Smooth muscle cell (in vitro differentiated cells): ENCODE results near the gene OR14K1. TPM values are rescaled to one million over a fixed set of nuclear protein-coding genes. Genes with fewer than 3 reads are reported as not detected.
"Not testable (repeated sequence)": the region's sequence is repeated elsewhere in the genome, so short reads cannot be mapped to it uniquely, and the experiment has no call there.

Experiments
- DNase-seq: peaks from one replicate; lab custom pipeline; 2025; ENCODE audit not compliant: unreplicated experiment; lab: John Stamatoyannopoulos, UW
- H2AFZ ChIP-seq: fragments of 200-600 bp; sonication (generic); 2 replicates; pipeline ENCODE4 v1.6.0; 2016; ENCODE audit warnings: antibody characterized with exemption, low read depth, mild to moderate bottlenecking
- H3F3A ChIP-seq: fragments of 200-600 bp; sonication (generic); 2 replicates; pipeline ENCODE4 v1.6.0; 2017; ENCODE audit warnings: antibody characterized with exemption, low read depth
- H3K27ac ChIP-seq: fragments of 200-600 bp; sonication (generic); 2 replicates; pipeline ENCODE4 v1.5.1; 2016; ENCODE audit warnings: low read depth, mild to moderate bottlenecking
- H3K27me3 ChIP-seq: fragments of 200-600 bp; sonication (generic); 2 replicates; pipeline ENCODE4 v1.6.1; 2016; ENCODE audit warnings: low read depth, mild to moderate bottlenecking
- H3K36me3 ChIP-seq: fragments of 200-600 bp; sonication (generic); 2 replicates; pipeline ENCODE4 v1.5.1; 2016; ENCODE audit warnings: low read depth
- H3K4me1 ChIP-seq: fragments of 200-600 bp; sonication (generic); 2 replicates; pipeline ENCODE4 v1.5.1; 2016; ENCODE audit warnings: low read depth
- H3K4me2 ChIP-seq: fragments of 200-600 bp; sonication (generic); 2 replicates; pipeline ENCODE4 v1.6.0; 2016; ENCODE audit warnings: mild to moderate bottlenecking
- H3K4me3 ChIP-seq: fragments of 200-600 bp; sonication (generic); 2 replicates; pipeline ENCODE4 v1.5.1; 2016; ENCODE audit warnings: mild to moderate bottlenecking
- H3K79me2 ChIP-seq: fragments of 200-600 bp; sonication (generic); 2 replicates; pipeline ENCODE4 v1.6.0; 2016; ENCODE audit warnings: low read depth, mild to moderate bottlenecking
- H3K9ac ChIP-seq: fragments of 200-600 bp; sonication (generic); 2 replicates; pipeline ENCODE4 v1.6.0; 2016; ENCODE audit warnings: low read depth
- H3K9me3 ChIP-seq: fragments of 200-600 bp; sonication (generic); replicated peaks from 2 replicates; pipeline ENCODE4 v1.5.1; 2016; ENCODE audit warnings: low read depth
- H4K20me1 ChIP-seq: fragments of 200-600 bp; sonication (generic); 2 replicates; pipeline ENCODE4 v1.6.0; 2016; ENCODE audit warnings: low read depth
- WGBS: methylation state at CpG from one replicate; pipeline ENCODE4 v1.1.7; 2016; ENCODE audit warnings: low lambda C conversion rate; 5-methylcytosine and 5-hydroxymethylcytosine counted together
- polyA plus RNA-seq: library from polyadenylated mRNA; unstranded; fragments of >200 nt; fragmentation: Nextera tagmentation; extraction: Ambion mirVana; gene quantifications from 2 replicates; pipeline ENCODE4 v1.2.1, GENCODE V29; 2016
- total RNA-seq: library from RNA; depleted of rRNA; stranded (reverse); fragments of >200 nt; gene quantifications from 2 replicates; pipeline ENCODE4 v1.2.3, GENCODE V29; 2014
- TF ChIP-seq, protein P1 (sequence below): fragments of 200-600 bp; sonication (generic); IDR thresholded peaks from 2 replicates; pipeline ENCODE4 v1.5.1; 2017; ENCODE audit warnings: borderline replicate concordance, mild to moderate bottlenecking, antibody characterized with exemption; ENCODE audit not compliant: insufficient read depth, poor library complexity, severe bottlenecking

OR14K1 gene
- total and polyA plus RNA-seq, 2 experiments from 2014 or later = not detected

DNA sequence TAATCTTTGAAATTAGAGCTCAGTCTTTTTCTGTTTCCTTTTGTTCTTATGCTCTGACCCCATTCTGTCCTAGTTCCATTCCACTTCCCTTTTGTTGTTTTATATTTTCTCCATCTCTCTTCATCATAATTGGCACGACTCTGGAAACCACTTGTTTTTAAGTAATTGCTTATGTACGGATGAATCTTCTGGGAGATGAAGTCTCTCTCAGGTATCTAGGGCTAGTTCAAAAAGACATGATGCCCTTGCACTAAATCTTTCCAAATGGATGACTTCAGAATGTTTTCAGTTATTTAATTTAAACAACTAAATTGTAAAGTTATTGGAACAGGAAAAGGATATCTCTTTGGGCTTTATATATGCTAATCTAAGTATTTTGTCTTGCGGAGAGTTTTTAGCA is 21.9 kb upstream of the OR14K1 start, which contains the start of gene OR6F1:
Gene OR6F1, minus strand, starts transcription at position 101 of the 400 bp plus-strand sequence. CDS start 3,891 bp downstream, outside the sequence.
- 78% methylated on average over 3 of the region's 3 CpGs for WGBS
- Histone ChIP-seq H3K36me3 (no peaks in the 10 kb centered on the region), H2AFZ (no peak within 1 kb of the TSS), H3F3A (no peaks in the 10 kb centered on the region), H3K4me2 (no peak within 1 kb of the TSS), H3K27ac (no peak within 1 kb of the TSS), H3K27me3 (no peaks in the 10 kb centered on the region), H4K20me1 (no peaks in the 10 kb centered on the region), H3K4me3 (no peak within 1 kb of the TSS), H3K79me2 (no peaks in the 10 kb centered on the region), H3K4me1 (no peaks in the 10 kb centered on the region), H3K9ac (no peak within 1 kb of the TSS), H3K9me3 (peaks cover 12% of the 10 kb centered on the region)
- TF ChIP-seq, protein P1, sequence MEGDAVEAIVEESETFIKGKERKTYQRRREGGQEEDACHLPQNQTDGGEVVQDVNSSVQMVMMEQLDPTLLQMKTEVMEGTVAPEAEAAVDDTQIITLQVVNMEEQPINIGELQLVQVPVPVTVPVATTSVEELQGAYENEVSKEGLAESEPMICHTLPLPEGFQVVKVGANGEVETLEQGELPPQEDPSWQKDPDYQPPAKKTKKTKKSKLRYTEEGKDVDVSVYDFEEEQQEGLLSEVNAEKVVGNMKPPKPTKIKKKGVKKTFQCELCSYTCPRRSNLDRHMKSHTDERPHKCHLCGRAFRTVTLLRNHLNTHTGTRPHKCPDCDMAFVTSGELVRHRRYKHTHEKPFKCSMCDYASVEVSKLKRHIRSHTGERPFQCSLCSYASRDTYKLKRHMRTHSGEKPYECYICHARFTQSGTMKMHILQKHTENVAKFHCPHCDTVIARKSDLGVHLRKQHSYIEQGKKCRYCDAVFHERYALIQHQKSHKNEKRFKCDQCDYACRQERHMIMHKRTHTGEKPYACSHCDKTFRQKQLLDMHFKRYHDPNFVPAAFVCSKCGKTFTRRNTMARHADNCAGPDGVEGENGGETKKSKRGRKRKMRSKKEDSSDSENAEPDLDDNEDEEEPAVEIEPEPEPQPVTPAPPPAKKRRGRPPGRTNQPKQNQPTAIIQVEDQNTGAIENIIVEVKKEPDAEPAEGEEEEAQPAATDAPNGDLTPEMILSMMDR = no peak
- DNase-seq = no peak

DNA sequence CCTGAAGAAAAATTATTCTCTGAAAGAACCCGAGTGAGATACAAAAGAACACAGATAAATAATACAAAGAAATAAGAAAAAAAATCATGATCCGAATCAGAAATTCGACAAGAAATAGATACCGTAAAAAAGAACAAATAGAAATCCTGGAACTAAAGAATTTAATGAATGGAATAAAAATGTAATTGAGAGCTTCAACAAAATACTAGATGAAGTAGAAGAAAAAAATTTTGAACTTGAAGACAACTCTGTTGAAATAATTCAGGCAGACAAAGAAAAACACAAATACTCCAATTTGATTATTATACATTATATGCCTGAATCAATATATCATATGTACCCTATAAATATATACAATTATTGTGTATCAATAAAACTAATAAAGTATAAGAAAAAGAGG is 17.2 kb upstream of the OR14K1 start:
- WGBS = 80% methylated on average over 4 of the region's 4 CpGs
- TF ChIP-seq, protein P1 = no peak
- no peak for DNase-seq
- H3K9ac ChIP-seq = no peak overlapping the region
- H3K4me2 ChIP-seq = no peak overlapping the region
- no peak overlapping the region for H3K4me3 ChIP-seq
- peaks cover 7% of the 10 kb centered on the region for H3K9me3 ChIP-seq
- no peak overlapping the region for H3K27ac ChIP-seq
- no peaks in the 10 kb centered on the region for H3K4me1 ChIP-seq
- no peaks in the 10 kb centered on the region for H3K79me2 ChIP-seq
- no peak overlapping the region for H2AFZ ChIP-seq
- H4K20me1 ChIP-seq = no peaks in the 10 kb centered on the region
- no peaks in the 10 kb centered on the region for H3K27me3 ChIP-seq
- no peaks in the 10 kb centered on the region for H3F3A ChIP-seq
- H3K36me3 ChIP-seq = no peaks in the 10 kb centered on the region

DNA sequence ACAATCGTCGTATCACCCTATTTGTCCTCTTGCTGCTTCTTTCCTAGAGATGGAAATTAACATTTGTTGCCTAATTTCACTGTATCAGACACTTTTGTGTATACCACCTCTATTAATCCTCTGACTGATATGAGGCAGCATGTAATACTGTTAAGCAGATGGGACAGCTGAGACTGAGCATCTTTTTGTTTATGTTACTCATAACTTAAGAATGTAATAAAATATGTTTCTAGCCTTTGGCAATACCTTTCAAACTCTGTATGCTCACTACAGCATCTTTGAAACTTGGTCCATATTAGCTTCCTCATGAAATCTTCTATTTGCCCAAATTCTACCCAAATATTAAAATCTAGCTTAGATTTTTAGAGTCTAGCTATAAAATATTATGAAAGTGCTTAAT is 2.3 kb downstream of the OR14K1 start:
- WGBS = 67% methylated on average over 2 of the region's 2 CpGs
- Histone ChIP-seq H3K27ac (no peak overlapping the region), H3K36me3 (no peaks in the 10 kb centered on the region), H3K9me3 (peaks cover under 1% of the 10 kb centered on the region), H3K4me3 (no peak overlapping the region), H3K27me3 (no peaks in the 10 kb centered on the region), H3K79me2 (no peaks in the 10 kb centered on the region), H2AFZ (no peak overlapping the region), H4K20me1 (no peaks in the 10 kb centered on the region), H3K9ac (no peak overlapping the region), H3K4me2 (no peak overlapping the region), H3K4me1 (no peaks in the 10 kb centered on the region), H3F3A (no peaks in the 10 kb centered on the region)
- TF ChIP-seq, protein P1 = no peak
- DNase-seq = no peak

DNA sequence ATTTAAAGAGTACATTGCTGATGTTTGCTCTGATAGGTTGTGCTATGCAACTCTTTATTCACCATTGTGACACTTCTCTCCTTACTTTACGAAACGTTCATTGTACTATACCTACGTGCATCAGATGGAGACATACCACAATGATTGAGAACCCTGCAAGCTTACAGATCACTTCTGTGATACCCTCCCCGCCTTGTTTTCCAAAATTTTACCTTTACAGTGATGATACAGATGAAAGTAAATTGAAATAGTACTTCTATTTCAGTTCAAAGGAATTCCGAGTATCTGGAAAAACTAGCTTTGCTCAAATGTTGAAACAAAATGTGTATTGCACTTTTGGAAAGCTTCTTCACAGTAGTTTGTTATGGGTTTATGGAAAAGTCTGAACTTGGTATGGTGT is 3.3 kb downstream of the OR14K1 start:
- Histone ChIP-seq H3K79me2 (no peaks in the 10 kb centered on the region), H3K4me2 (no peak overlapping the region), H3K9ac (no peak overlapping the region), H3K27me3 (no peaks in the 10 kb centered on the region), H3K36me3 (no peaks in the 10 kb centered on the region), H2AFZ (no peak overlapping the region), H3K4me1 (no peaks in the 10 kb centered on the region), H4K20me1 (no peaks in the 10 kb centered on the region), H3K4me3 (no peak overlapping the region), H3K9me3 (peaks cover 9% of the 10 kb centered on the region), H3F3A (no peaks in the 10 kb centered on the region), H3K27ac (no peak overlapping the region)
- DNase-seq = no peak
- TF ChIP-seq, protein P1 = no peak
- 68% methylated on average over 5 of the region's 5 CpGs for WGBS

DNA sequence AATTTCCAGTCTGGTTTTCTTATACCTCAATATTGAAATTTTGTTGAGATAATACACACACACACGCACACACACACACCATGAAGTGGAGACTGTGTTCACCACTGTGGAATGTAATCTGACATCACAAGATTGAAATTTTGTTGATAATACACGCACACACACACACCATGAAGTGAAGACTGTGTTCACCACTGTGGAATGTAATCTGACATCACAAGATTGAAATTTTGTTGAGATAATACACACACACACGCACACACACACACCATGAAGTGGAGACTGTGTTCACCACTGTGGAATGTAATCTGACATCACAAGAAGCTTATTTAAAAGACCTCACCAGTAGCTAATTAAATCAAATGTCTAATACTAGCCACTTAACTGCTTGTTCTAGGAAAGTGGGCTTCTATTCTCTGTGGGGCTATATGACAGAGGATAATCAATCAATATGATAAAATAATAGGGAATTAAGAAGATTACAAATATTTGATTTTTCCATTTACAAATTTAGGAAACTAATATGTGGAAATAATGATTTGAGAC is 3.9 kb downstream of the OR14K1 start:
- H3K27ac ChIP-seq, H3K79me2 ChIP-seq, DNase-seq, H2AFZ ChIP-seq, H4K20me1 ChIP-seq, H3K36me3 ChIP-seq, H3K9me3 ChIP-seq, H3K4me2 ChIP-seq, H3F3A ChIP-seq, H3K9ac ChIP-seq, H3K4me1 ChIP-seq, H3K4me3 ChIP-seq, H3K27me3 ChIP-seq: not testable (repeated sequence)
- 42% methylated on average over 3 of the region's 3 CpGs for WGBS
